ENCODE data around the gene LIN37. TPM values are rescaled to one million over a fixed set of nuclear protein-coding genes. Genes with fewer than 3 reads are reported as not detected.

The LIN37 gene
- total RNA-seq, 1 donor from 2014 or later = 14.3 TPM

- peaks cover 33% of the 10 kb centered on the region for H3K4me1 Mint-ChIP-seq
- H3K36me3 Mint-ChIP-seq (ENCODE audit: low read depth) = peaks cover 34% of the 10 kb centered on the region
- ChIA-PET POLR2A (interaction anchor here (2.1 to 3.8 kb wide), 3 partner anchors 12 to 37 kb away, joined by 5 to 69 read pairs (median 12); partner anchors contain the start of genes IGFLR1, PSENEN and U2AF1L4), CTCF (interaction anchor here (0.9 kb wide), 1 partner anchor 11 kb away, joined by 3 read pairs; the partner anchor contains the start of genes PSENEN and U2AF1L4)
- peaks cover 15% of the 10 kb centered on the region for H3K27me3 Mint-ChIP-seq
- ATAC-seq (ENCODE audit: low read depth) (no peak), DNase-seq (no peak)
- intact Hi-C loops (cut with micrococcal nuclease) = loop anchor here (5.0 kb wide), 1 partner anchor 208 kb away; the partner anchor contains the start of gene TMEM147
- peak overlapping the region; percentile 67 for H3K4me3 Mint-ChIP-seq
- no peak overlapping the region for H3K27ac Mint-ChIP-seq
- H3K9me3 Mint-ChIP-seq = no peaks in the 10 kb centered on the region
- TF ChIP-seq CTCF (IDR thresholded peaks at IDR 0.05) = no peak
Measured at GRCh38 chr19:35755550-35756376, 7.4 kb downstream of the LIN37 start.

GRCh38 chr19:35756377-35757230 lies 8.2 kb downstream of the LIN37 start, which contains the start of gene HSPB6:
TSS of gene HSPB6 (minus strand) at chr19:35757029. CDS start at chr19:35757008, 21 bp downstream.
- no peak for ATAC-seq (ENCODE audit: low read depth)
- no peak for DNase-seq
- no peaks in the 10 kb centered on the region for H3K9me3 Mint-ChIP-seq
- no peak for TF ChIP-seq CTCF (IDR thresholded peaks at IDR 0.05)
- H3K27ac Mint-ChIP-seq = peak within 1 kb of the TSS; percentile 96
- intact Hi-C loops (cut with micrococcal nuclease) = loop anchor here (5.0 kb wide), 1 partner anchor 209 kb away; the partner anchor contains the start of gene TMEM147
- H3K4me3 Mint-ChIP-seq = peak within 1 kb of the TSS; percentile 97
- peaks cover 15% of the 10 kb centered on the region for H3K27me3 Mint-ChIP-seq
- POLR2A ChIA-PET = interaction anchor here (0.7 to 3.8 kb wide), 6 partner anchors 7 to 55 kb away, joined by 3 to 69 read pairs (median 10); partner anchors contain the start of genes IGFLR1, LIN37, PSENEN and U2AF1L4
- CTCF ChIA-PET = interaction anchor here (0.9 kb wide), 1 partner anchor 11 kb away, joined by 3 read pairs; the partner anchor contains the start of genes PSENEN and U2AF1L4
- H3K36me3 Mint-ChIP-seq (ENCODE audit: low read depth) = peaks cover 34% of the 10 kb centered on the region
- peaks cover 33% of the 10 kb centered on the region for H3K4me1 Mint-ChIP-seq

- no peak for DNase-seq
- intact Hi-C loops (cut with micrococcal nuclease) = loop anchor here (5.0 kb wide), 1 partner anchor 210 kb away; the partner anchor contains the start of gene TMEM147
Measured at GRCh38 chr19:35757231-35757748, 8.9 kb downstream of the LIN37 start.

More at GRCh38 chr19:35757231-35757748, 8.9 kb downstream of the LIN37 start:
- peaks cover 15% of the 10 kb centered on the region for H3K27me3 Mint-ChIP-seq
- peak overlapping the region; percentile 97 for H3K4me3 Mint-ChIP-seq
- no peak for ATAC-seq (ENCODE audit: low read depth)
- peaks cover 33% of the 10 kb centered on the region for H3K4me1 Mint-ChIP-seq
- TF ChIP-seq CTCF (IDR thresholded peaks at IDR 0.05) = no peak
- peaks cover 36% of the 10 kb centered on the region for H3K36me3 Mint-ChIP-seq (ENCODE audit: low read depth)
- H3K27ac Mint-ChIP-seq = peak overlapping the region; percentile 96
- no peaks in the 10 kb centered on the region for H3K9me3 Mint-ChIP-seq
- ChIA-PET POLR2A (interaction anchor here (0.7 to 3.8 kb wide), 6 partner anchors 8 to 55 kb away, joined by 3 to 69 read pairs (median 10); partner anchors contain the start of genes IGFLR1, LIN37, PSENEN and U2AF1L4), CTCF (no interaction called here)
